KMS-11 (cell line): ENCODE data around the gene TEF.

Experiments used
- H2AFZ ChIP-seq: fragments of 200-600 bp; sonication (generic); 2 replicates; pipeline ENCODE4 v1.6.1; 2016; ENCODE audit warnings: antibody characterized with exemption, mixed run types, low read depth
- H3K27ac ChIP-seq: fragments of 200-600 bp; sonication (generic); 2 replicates; pipeline ENCODE4 v1.6.1; 2016; ENCODE audit warnings: mild to moderate bottlenecking, mixed run types
- H3K27me3 ChIP-seq: fragments of 200-600 bp; sonication (generic); 2 replicates; pipeline ENCODE4 v1.6.1; 2017; ENCODE audit warnings: mild to moderate bottlenecking, low read depth, mixed run types, moderate library complexity; ENCODE audit not compliant: insufficient read depth
- H3K36me3 ChIP-seq: fragments of 200-600 bp; sonication (generic); 2 replicates; pipeline ENCODE4 v1.6.1; 2017; ENCODE audit warnings: mild to moderate bottlenecking, mixed run types; ENCODE audit not compliant: insufficient read depth
- H3K4me1 ChIP-seq: fragments of 200-600 bp; sonication (generic); 2 replicates; pipeline ENCODE4 v1.6.1; 2016; ENCODE audit warnings: mild to moderate bottlenecking, low read depth, mixed run types; ENCODE audit not compliant: poor library complexity, severe bottlenecking
- H3K4me2 ChIP-seq: fragments of 200-600 bp; sonication (generic); 2 replicates; pipeline ENCODE4 v1.7.0; 2016; ENCODE audit warnings: mild to moderate bottlenecking, mixed run types
- H3K4me3 ChIP-seq: fragments of 200-600 bp; sonication (generic); IDR thresholded peaks from 2 replicates; pipeline ENCODE4 v1.6.1; 2017; ENCODE audit warnings: low read depth, low read length, mixed read lengths; ENCODE audit not compliant: insufficient read depth
- H3K79me2 ChIP-seq: fragments of 200-600 bp; sonication (generic); 2 replicates; pipeline ENCODE4 v1.6.1; 2016; ENCODE audit warnings: low read depth, mixed run types; ENCODE audit not compliant: insufficient read depth
- H3K9ac ChIP-seq: fragments of 200-600 bp; sonication (generic); 2 replicates; pipeline ENCODE4 v1.6.1; 2016; ENCODE audit warnings: mild to moderate bottlenecking, mixed run types
- H4K20me1 ChIP-seq: fragments of 200-600 bp; sonication (generic); 2 replicates; pipeline ENCODE4 v1.6.1; 2016; ENCODE audit warnings: mild to moderate bottlenecking, mixed run types; ENCODE audit not compliant: insufficient read depth
- TF ChIP-seq, protein P1 (sequence below): fragments of 200-600 bp; sonication (generic); conservative IDR thresholded peaks from 2 replicates; pipeline ENCODE4 v1.6.1; 2017; ENCODE audit warnings: low read depth, mild to moderate bottlenecking, antibody characterized with exemption, low read length, moderate library complexity, mixed read lengths

TEF gene

DNA sequence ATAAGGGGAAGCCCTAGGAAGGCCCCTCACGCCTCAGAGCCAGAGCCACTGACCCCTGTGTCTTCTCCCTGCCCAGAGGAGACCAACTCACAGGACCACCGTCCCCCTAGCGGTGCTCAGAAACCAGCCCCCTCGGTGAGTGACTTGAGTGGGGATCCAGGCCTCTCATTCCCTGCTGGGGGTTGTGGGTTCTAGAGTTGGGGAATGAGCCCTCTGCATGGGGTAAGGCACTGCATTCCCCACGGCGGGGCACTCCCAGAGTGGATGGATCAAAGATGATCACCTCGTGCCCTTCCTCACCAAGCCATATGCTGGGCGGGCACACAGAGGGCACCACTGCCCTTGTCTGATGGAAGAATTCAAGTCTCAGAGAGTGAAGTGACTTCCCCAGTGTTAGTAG lies 40.7 kb upstream of the TEF start:
- Histone ChIP-seq H2AFZ (no peak overlapping the region), H3K27ac (no peak overlapping the region), H3K36me3 (no peaks in the 10 kb centered on the region), H3K4me2 (no peak overlapping the region), H3K79me2 (no peaks in the 10 kb centered on the region), H4K20me1 (no peaks in the 10 kb centered on the region), H3K9ac (no peak overlapping the region), H3K4me3 (no peak overlapping the region), H3K27me3 (no peaks in the 10 kb centered on the region), H3K4me1 (peaks cover 14% of the 10 kb centered on the region)
- TF ChIP-seq, protein P1, sequence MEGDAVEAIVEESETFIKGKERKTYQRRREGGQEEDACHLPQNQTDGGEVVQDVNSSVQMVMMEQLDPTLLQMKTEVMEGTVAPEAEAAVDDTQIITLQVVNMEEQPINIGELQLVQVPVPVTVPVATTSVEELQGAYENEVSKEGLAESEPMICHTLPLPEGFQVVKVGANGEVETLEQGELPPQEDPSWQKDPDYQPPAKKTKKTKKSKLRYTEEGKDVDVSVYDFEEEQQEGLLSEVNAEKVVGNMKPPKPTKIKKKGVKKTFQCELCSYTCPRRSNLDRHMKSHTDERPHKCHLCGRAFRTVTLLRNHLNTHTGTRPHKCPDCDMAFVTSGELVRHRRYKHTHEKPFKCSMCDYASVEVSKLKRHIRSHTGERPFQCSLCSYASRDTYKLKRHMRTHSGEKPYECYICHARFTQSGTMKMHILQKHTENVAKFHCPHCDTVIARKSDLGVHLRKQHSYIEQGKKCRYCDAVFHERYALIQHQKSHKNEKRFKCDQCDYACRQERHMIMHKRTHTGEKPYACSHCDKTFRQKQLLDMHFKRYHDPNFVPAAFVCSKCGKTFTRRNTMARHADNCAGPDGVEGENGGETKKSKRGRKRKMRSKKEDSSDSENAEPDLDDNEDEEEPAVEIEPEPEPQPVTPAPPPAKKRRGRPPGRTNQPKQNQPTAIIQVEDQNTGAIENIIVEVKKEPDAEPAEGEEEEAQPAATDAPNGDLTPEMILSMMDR = no peak

DNA sequence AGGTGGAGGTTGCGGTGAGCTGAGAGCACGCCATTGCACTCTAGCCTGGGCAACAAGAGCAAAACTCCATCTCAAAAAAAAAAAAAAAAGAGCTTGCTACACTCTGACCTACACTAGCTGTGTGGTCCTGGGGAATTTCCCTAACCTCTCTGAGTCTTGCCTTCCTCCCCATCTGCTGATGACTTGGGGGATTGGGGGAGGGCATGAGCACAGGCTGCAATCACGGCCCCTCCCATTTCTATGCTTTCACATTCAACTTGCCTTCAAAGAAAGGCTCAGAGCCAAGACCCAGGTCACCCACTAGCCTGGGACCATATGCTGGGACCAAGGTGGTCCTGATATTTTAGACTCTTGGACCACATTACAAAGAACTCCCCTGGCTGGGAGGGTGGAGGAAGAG lies 39.8 kb upstream of the TEF start:
- H3K27ac ChIP-seq = no peak overlapping the region
- no peak overlapping the region for H2AFZ ChIP-seq
- H3K36me3 ChIP-seq = no peaks in the 10 kb centered on the region

DNA sequence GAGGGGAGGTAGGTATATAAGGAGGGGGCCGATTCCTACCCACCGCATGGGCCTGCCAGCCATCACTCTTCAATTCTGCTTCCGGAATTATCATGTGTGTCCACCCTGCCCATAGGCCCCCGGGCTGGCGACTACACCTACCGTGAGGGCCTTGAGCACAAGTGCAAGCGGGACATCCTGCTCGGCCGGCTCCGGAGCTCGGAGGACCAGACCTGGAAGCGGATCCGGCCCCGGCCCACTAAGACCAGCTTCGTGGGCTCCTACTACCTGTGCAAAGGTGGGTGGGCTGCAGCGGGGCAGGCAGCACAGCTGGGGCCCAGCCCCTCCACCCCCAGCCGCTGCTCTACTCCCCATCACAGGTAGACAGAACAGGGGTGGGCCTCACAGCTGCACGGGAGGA lies 38.4 kb upstream of the TEF start:
- H3K27me3 ChIP-seq = no peaks in the 10 kb centered on the region
- no peaks in the 10 kb centered on the region for H3K79me2 ChIP-seq
- no peak overlapping the region for H3K9ac ChIP-seq
- no peak overlapping the region for H3K27ac ChIP-seq
- H2AFZ ChIP-seq = no peak overlapping the region
- H3K4me1 ChIP-seq = peaks cover 14% of the 10 kb centered on the region
- no peak overlapping the region for H3K4me3 ChIP-seq
- H3K4me2 ChIP-seq = no peak overlapping the region
- H3K36me3 ChIP-seq = no peaks in the 10 kb centered on the region
- no peaks in the 10 kb centered on the region for H4K20me1 ChIP-seq
- TF ChIP-seq, protein P1 = no peak

More for the DNA sequence above, 39.8 kb upstream of the TEF start:
- Histone ChIP-seq H3K79me2 (no peaks in the 10 kb centered on the region), H3K4me3 (no peak overlapping the region), H3K27me3 (no peaks in the 10 kb centered on the region), H4K20me1 (no peaks in the 10 kb centered on the region), H3K9ac (no peak overlapping the region), H3K4me1 (peaks cover 14% of the 10 kb centered on the region), H3K4me2 (no peak overlapping the region; the same call in 1 of the 2 replicates)
- TF ChIP-seq, protein P1 = no peak

DNA sequence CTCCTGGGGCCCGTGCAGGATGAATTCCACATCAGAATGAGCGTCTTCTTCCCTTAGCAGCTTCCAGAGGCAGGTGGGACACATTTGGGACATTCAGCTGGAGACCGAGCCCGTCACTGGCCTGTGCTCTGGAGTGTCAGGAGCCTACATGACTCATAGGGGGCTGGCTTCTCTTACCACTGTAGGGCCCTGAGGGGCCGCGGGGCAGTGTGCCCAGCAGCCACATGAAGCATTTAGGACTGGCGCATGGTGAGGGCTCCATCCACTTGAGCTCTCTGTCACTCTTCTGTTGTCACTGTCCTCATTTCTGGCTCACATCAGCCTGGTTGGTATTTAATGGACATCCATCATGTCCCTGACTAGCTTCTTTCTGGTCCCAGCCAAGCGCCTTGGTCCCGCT lies 38.0 kb upstream of the TEF start:
- H4K20me1 ChIP-seq = no peaks in the 10 kb centered on the region
- no peaks in the 10 kb centered on the region for H3K79me2 ChIP-seq
- no peak overlapping the region for H3K4me2 ChIP-seq
- no peak overlapping the region for H2AFZ ChIP-seq
- H3K4me3 ChIP-seq = no peak overlapping the region
- no peak overlapping the region for H3K9ac ChIP-seq
- H3K4me1 ChIP-seq = peaks cover 14% of the 10 kb centered on the region
- H3K36me3 ChIP-seq = no peaks in the 10 kb centered on the region
- no peak overlapping the region for H3K27ac ChIP-seq
- H3K27me3 ChIP-seq = no peaks in the 10 kb centered on the region
- TF ChIP-seq, protein P1 = no peak
